Stimulated activated effector memory CD8-positive, alpha-beta T cell treated with anti-CD3 and anti-CD28 coated beads, Interleukin-12 subunit alpha, Interleukin-12 subunit beta, amount 100 ng/mL, for 72 hours (primary cell): ENCODE results near the gene ATP7A.

ENCODE experiments used
- ATAC-seq: fragments of 150-1000 bp; cut with Tn5 transposase; 2 replicates; pipeline ENCODE4 v1.10.0; 2021
- DNase-seq, 2 donors: peaks; one replicate each; pipeline ENCODE4 v3.0.0; 2021 to 2022; ENCODE audit warnings: low spot score in 2 of 2
- H3K27ac Mint-ChIP-seq: one replicate; pipeline ENCODE4 v1.8.0; 2022; ENCODE audit warnings: mild to moderate bottlenecking, mixed read lengths
- H3K36me3 Mint-ChIP-seq: one replicate; pipeline ENCODE4 v1.8.0; 2022; ENCODE audit warnings: mild to moderate bottlenecking, mixed read lengths
- H3K4me1 Mint-ChIP-seq: one replicate; pipeline ENCODE4 v1.8.0; 2022; ENCODE audit warnings: mixed read lengths
- H3K4me3 Mint-ChIP-seq: one replicate; pipeline ENCODE4 v1.8.0; 2022; ENCODE audit warnings: mild to moderate bottlenecking, mixed read lengths
- H3K9me3 Mint-ChIP-seq: one replicate; pipeline ENCODE4 v1.8.0; 2022; ENCODE audit warnings: mixed read lengths

The ATP7A gene

DNA sequence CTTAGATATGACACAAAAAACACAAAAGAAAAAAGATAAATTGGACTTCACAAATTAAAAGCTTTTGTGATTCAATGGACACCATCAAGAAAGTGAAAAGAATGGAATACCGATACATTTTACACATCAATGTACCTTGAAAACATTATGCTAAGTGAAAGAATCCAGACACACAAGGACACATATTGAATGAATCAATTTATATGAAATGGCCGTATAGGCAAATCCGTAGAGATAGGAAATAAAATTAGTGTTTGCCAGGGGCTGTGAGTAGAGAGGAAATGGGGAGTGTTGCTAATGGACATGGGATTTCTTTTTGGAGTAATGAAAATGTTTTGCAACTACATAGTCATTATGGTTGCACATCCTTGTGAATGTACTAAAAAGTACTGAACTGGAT is 55.9 kb downstream of the ATP7A start:
- Mint-ChIP-seq H3K4me1 (peaks cover 21% of the 10 kb centered on the region), H3K4me3 (no peak overlapping the region)

DNA sequence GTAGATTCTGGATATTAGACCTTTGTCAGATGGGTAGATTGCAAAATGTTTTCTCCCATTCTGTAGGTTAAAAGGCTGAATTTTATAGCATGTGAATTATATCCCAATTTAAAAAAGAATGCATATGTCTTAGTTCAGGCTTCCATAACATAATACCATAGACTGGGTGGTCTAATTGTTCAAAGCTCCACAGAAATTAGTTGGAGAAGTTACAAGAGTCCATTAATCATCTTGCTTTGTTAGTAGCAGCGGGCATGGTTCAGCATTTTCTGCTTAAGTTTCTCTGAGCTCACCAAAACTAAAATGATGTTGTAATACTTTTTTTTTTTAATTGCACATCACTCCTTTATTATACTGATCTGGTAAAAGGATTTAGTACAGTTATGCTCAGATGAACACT is 57.1 kb downstream of the ATP7A start:
- ATAC-seq, result no peak
- DNase-seq, result no peak
- Mint-ChIP-seq H3K9me3 (no peaks in the 10 kb centered on the region), H3K4me3 (no peak overlapping the region), H3K4me1 (peaks cover 8% of the 10 kb centered on the region), H3K36me3 (no peaks in the 10 kb centered on the region), H3K27ac (no peak overlapping the region)

More for the DNA sequence above, 55.9 kb downstream of the ATP7A start:
- H3K9me3 Mint-ChIP-seq, result no peaks in the 10 kb centered on the region
- H3K36me3 Mint-ChIP-seq, result no peaks in the 10 kb centered on the region
- H3K27ac Mint-ChIP-seq, result no peak overlapping the region
- ATAC-seq (no peak), DNase-seq (no peak)

DNA sequence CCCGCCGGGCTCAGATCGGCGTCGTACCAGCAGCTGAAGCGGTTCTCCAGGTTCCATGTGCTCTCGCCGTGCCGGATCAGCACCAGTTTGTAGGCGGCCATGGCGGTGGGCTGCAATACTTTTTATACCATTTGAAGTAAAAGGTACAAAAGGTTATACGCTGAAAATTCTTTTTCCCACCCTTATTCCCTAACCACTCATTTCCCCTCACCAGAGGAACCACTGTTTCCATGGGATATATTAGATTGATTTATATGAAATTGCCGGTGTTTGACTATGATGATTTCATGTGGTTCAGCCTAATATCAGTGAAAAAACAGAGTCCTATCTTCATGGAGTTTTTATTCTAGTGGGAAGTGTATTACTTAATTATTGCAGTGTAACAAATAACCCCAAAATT is 59.0 kb downstream of the ATP7A start, which contains the start of gene PGAM4:
TSS of gene PGAM4 (minus strand) at position 101 of the 400 bp plus-strand sequence. CDS start at position 101, 0 bp downstream.
- Mint-ChIP-seq H3K27ac (no peak within 1 kb of the TSS), H3K9me3 (no peaks in the 10 kb centered on the region)
- no peak for ATAC-seq

GRCh38 chrX:77975755-77976154 is 65.3 kb downstream of the ATP7A start:
- Mint-ChIP-seq H3K4me3 (no peak overlapping the region), H3K36me3 (peaks cover 6% of the 10 kb centered on the region), H3K4me1 (peaks cover 3% of the 10 kb centered on the region), H3K9me3 (no peaks in the 10 kb centered on the region), H3K27ac (no peak overlapping the region)
- DNase-seq (no peak), ATAC-seq (no peak)

More for the DNA sequence above, 59.0 kb downstream of the ATP7A start, which contains the start of gene PGAM4:
- no peak for DNase-seq
- Mint-ChIP-seq H3K4me3 (no peak within 1 kb of the TSS), H3K4me1 (peaks cover 7% of the 10 kb centered on the region), H3K36me3 (no peaks in the 10 kb centered on the region)

- H3K4me1 Mint-ChIP-seq, result no peaks in the 10 kb centered on the region
- peaks cover 6% of the 10 kb centered on the region for H3K36me3 Mint-ChIP-seq
- H3K9me3 Mint-ChIP-seq, result no peaks in the 10 kb centered on the region
- no peak overlapping the region for H3K4me3 Mint-ChIP-seq
- ATAC-seq, result no peak
- no peak for DNase-seq
- H3K27ac Mint-ChIP-seq, result no peak overlapping the region
These were observed 66.6 kb downstream of the ATP7A start for GRCh38 chrX:77977095-77977494.

DNA sequence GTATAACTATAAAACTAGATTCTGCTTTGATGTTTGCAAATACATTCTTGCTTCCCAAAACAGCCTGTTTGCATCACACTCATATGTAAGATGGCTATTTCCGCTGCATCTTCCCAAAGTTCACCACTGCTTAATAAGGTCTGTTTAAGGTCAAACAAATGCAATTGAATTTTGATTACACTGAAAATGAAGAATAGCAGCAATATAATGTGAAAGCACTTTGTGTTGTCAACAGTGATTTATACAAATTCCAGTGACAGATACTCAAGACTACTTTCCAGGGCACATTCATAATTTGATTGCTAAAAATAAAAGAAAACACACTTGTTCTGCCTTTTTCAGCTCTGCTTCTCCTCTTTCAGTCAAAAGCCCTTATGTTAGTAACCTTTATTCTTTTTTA is 67.0 kb downstream of the ATP7A start:
- DNase-seq (no peak), ATAC-seq (no peak)
- Mint-ChIP-seq H3K4me1 (no peaks in the 10 kb centered on the region), H3K9me3 (no peaks in the 10 kb centered on the region), H3K27ac (no peak overlapping the region), H3K4me3 (no peak overlapping the region), H3K36me3 (peaks cover 6% of the 10 kb centered on the region)

GRCh38 chrX:77979870-77980269 is 69.4 kb downstream of the ATP7A start:
- Mint-ChIP-seq H3K4me3 (no peak overlapping the region), H3K4me1 (no peaks in the 10 kb centered on the region), H3K9me3 (no peaks in the 10 kb centered on the region), H3K36me3 (peaks cover 6% of the 10 kb centered on the region), H3K27ac (no peak overlapping the region)
- ATAC-seq, result no peak
- no peak for DNase-seq

GRCh38 chrX:78011846-78012245 is 101.4 kb downstream of the ATP7A start:
- peaks cover 14% of the 10 kb centered on the region for H3K36me3 Mint-ChIP-seq
- no peak overlapping the region for H3K27ac Mint-ChIP-seq
- H3K4me3 Mint-ChIP-seq, result no peak overlapping the region
- no peaks in the 10 kb centered on the region for H3K4me1 Mint-ChIP-seq
- H3K9me3 Mint-ChIP-seq, result no peaks in the 10 kb centered on the region
- ATAC-seq (no peak), DNase-seq (no peak)

GRCh38 chrX:78019586-78020483 is 109.3 kb downstream of the ATP7A start:
- no peak overlapping the region for H3K4me3 Mint-ChIP-seq
- H3K36me3 Mint-ChIP-seq, result peaks cover 11% of the 10 kb centered on the region
- DNase-seq, result no peak
- H3K27ac Mint-ChIP-seq, result no peak overlapping the region
- H3K4me1 Mint-ChIP-seq, result peaks cover 11% of the 10 kb centered on the region
- no peaks in the 10 kb centered on the region for H3K9me3 Mint-ChIP-seq
- ATAC-seq, result no peak

DNA sequence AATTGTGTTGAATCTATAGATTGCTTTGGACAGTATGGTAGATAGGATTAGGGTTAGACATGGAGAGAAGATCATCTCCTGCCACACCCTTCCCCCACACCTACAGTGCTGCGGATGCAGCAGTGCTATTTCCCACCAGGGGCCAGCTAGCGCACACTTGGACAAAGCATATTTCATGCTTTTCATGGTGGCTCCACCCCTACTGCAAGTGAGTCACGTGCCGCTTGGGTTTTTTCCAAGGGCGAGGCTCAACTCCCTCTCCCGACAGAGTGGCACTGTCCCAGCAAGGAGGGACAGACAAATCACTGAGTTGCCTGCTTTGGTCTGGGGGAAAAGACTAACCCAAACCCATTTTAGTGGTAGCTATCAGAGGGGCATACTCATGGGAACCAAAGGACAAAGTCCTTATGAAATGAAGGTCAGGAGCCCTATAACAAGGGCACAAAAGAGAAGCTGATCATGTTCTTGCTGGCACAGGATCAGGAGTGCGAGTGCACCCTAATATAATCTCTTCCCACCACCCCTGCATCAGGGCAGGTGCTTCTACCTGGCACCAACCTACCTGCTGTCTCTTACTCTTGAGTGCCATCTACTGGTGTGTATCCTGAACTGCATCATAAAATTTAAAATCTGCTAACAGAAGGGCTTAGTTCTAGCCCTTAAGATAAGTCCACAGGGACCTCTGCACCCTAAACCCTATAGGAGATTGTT is 114.0 kb downstream of the ATP7A start:
- Mint-ChIP-seq H3K36me3 (no peaks in the 10 kb centered on the region), H3K4me1 (no peaks in the 10 kb centered on the region), H3K4me3 (no peak overlapping the region), H3K9me3 (no peaks in the 10 kb centered on the region), H3K27ac (no peak overlapping the region)
- DNase-seq, result no peak
- ATAC-seq, result no peak

- no peaks in the 10 kb centered on the region for H3K36me3 Mint-ChIP-seq
- no peak overlapping the region for H3K4me3 Mint-ChIP-seq
- DNase-seq (no peak), ATAC-seq (no peak)
- H3K27ac Mint-ChIP-seq, result no peak overlapping the region
- no peaks in the 10 kb centered on the region for H3K9me3 Mint-ChIP-seq
- H3K4me1 Mint-ChIP-seq, result no peaks in the 10 kb centered on the region
These were observed 117.3 kb downstream of the ATP7A start for GRCh38 chrX:78027798-78028197.

- DNase-seq (no peak), ATAC-seq (no peak)
- Mint-ChIP-seq H3K4me1 (no peaks in the 10 kb centered on the region), H3K27ac (no peak overlapping the region), H3K4me3 (no peak overlapping the region), H3K36me3 (no peaks in the 10 kb centered on the region), H3K9me3 (no peaks in the 10 kb centered on the region)
These were observed 119.2 kb downstream of the ATP7A start for GRCh38 chrX:78029663-78030062.

DNA sequence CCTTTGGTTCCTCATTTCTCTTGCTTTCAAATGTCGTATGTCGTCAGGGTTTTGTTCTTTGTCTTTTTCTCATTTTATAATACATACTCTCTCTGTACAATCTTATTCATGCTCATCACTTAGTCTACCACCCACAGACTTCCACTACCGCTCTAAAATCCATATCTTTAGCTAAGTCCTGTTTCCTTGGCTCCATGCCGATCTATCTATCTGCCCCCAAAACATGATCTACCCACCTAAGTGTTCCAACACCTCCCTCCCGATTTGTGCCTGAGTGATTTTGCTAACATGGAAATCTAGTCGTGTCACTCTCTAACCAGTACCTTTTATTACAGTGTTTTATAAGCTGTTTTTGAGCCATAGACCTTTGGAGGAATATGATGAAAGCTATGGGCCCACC is 124.6 kb downstream of the ATP7A start:
- no peak overlapping the region for H3K4me3 Mint-ChIP-seq
- no peak overlapping the region for H3K27ac Mint-ChIP-seq
- DNase-seq (no peak), ATAC-seq (no peak)
- H3K9me3 Mint-ChIP-seq, result no peaks in the 10 kb centered on the region
- peaks cover 23% of the 10 kb centered on the region for H3K36me3 Mint-ChIP-seq
- H3K4me1 Mint-ChIP-seq, result no peaks in the 10 kb centered on the region

DNA sequence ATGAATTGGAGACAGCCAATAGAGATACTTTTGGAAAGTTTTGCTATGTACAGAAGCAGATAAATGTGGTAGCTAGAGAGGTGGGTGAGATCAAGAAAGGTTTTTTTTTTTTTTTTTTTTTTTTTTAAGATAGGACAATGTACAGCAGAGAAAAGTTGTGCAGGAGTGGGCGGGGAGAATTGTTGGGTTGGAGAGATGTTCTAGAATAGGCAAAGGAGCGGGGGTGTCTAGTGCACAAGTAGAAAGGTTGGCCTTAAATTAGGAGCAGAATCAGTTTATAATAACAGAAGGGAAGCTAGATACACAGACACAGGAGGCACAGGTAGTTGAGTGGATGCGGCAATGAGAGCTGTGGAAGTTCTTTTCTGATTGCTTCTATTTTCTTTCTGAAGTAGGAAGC is 127.4 kb downstream of the ATP7A start:
- DNase-seq (no peak), ATAC-seq (no peak)
- H3K4me3 Mint-ChIP-seq, result no peak overlapping the region
- H3K27ac Mint-ChIP-seq, result no peak overlapping the region
- no peaks in the 10 kb centered on the region for H3K9me3 Mint-ChIP-seq
- peaks cover 36% of the 10 kb centered on the region for H3K36me3 Mint-ChIP-seq
- no peaks in the 10 kb centered on the region for H3K4me1 Mint-ChIP-seq

- no peaks in the 10 kb centered on the region for H3K9me3 Mint-ChIP-seq
- H3K4me3 Mint-ChIP-seq, result no peak overlapping the region
- no peak for DNase-seq
- no peak for ATAC-seq
- H3K36me3 Mint-ChIP-seq, result peaks cover 48% of the 10 kb centered on the region
- H3K4me1 Mint-ChIP-seq, result no peaks in the 10 kb centered on the region
- no peak overlapping the region for H3K27ac Mint-ChIP-seq
These were observed 132.1 kb downstream of the ATP7A start for GRCh38 chrX:78042601-78043000.

DNA sequence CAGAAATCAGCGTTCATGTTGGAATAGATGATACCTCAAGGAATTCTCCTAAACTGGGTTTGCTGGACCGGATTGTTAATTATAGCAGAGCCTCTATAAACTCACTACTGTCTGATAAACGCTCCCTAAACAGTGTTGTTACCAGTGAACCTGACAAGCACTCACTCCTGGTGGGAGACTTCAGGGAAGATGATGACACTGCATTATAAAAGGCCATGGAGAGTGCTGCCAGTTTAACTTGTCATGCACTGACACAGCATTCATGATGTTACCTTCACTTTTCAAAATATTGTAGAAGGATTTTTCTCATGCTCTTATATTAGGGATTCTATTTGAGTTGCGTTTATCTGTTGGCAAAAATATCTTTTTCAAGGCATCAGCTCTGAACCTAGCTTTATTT is 135.9 kb downstream of the ATP7A start:
- ATAC-seq (no peak), DNase-seq (no peak)
- no peaks in the 10 kb centered on the region for H3K4me1 Mint-ChIP-seq
- H3K9me3 Mint-ChIP-seq, result no peaks in the 10 kb centered on the region
- H3K27ac Mint-ChIP-seq, result no peak overlapping the region
- peaks cover 27% of the 10 kb centered on the region for H3K36me3 Mint-ChIP-seq
- H3K4me3 Mint-ChIP-seq, result no peak overlapping the region
